Uterus (tissue), 4 donors: ENCODE measurements around the gene AGBL4. TPM values are rescaled to one million over a fixed set of nuclear protein-coding genes. Genes with fewer than 3 reads are reported as not detected.

Experiments
- DNase-seq, 2 donors: peaks; one replicate each; pipeline ENCODE4 v3.0.0-alpha.2; 2019 to 2020
- H3K27ac ChIP-seq, 2 donors: fragments of 200-600 bp; sonication (generic); 1 replicate in 1 of 2; 2 replicates in 1 of 2; pipeline ENCODE4 v1.5.1; 2016 to 2018
- H3K27me3 ChIP-seq, 2 donors: fragments of 200-600 bp; sonication (generic); one replicate each; pipeline ENCODE4 v1.5.1; 2018 to 2019; ENCODE audit warnings: control low read depth in 1 of 2
- H3K36me3 ChIP-seq, 2 donors: fragments of 200-600 bp; sonication (generic); one replicate each; pipeline ENCODE4 v1.5.1; 2019; ENCODE audit warnings: control low read depth in 1 of 2
- H3K4me1 ChIP-seq, 2 donors: fragments of 200-600 bp; sonication (generic); one replicate each; pipeline ENCODE4 v1.5.1; 2018 to 2019; ENCODE audit warnings: control low read depth in 1 of 2
- H3K4me3 ChIP-seq, 2 donors: fragments of 200-600 bp; sonication (generic); 1 replicate in 1 of 2; 2 replicates in 1 of 2; pipeline ENCODE4 v1.5.1; 2018 to 2019; ENCODE audit warnings: mild to moderate bottlenecking in 1 of 2
- H3K9me3 ChIP-seq, 2 donors: fragments of 200-600 bp; sonication (generic); one replicate each; pipeline ENCODE4 v1.5.1; 2019; ENCODE audit warnings: control low read depth in 1 of 2
- CTCF ChIP-seq, 4 experiments: fragments of 200-600 bp in 2 of 4; fragments of 450-650 bp in 2 of 4; sonication (generic) in 2 of 4; IDR thresholded peaks; one replicate each; pipeline ENCODE4 v1.5.1; 2016 to 2019; ENCODE audit warnings: antibody characterized with exemption in 4 of 4, mild to moderate bottlenecking in 2 of 4, moderate library complexity in 1 of 4
- POLR2A ChIP-seq, 2 donors: fragments of 450-650 bp; IDR thresholded peaks; one replicate each; pipeline ENCODE4 v1.6.1; 2016; ENCODE audit warnings: antibody characterized with exemption in 2 of 2, mild to moderate bottlenecking in 1 of 2, moderate library complexity in 1 of 2
- intact Hi-C: fragments of 100-400 bp; cut with DNase I; formaldehyde crosslinking; loops from one replicate; pipeline ENCODE4 v1.15.1; 2023; ENCODE audit warnings: low total_unique reads
- total RNA-seq, 4 donors: library from RNA; depleted of rRNA in 3 of 4; stranded (reverse); fragments of >200 nt in 3 of 4; gene quantifications; one replicate each; pipeline versions ENCODE4 v1.1.0 to v1.2.4, GENCODE V29; 2014 to 2023
- donor health status: DM: yes; HTN: yes; CAD: no.

Gene AGBL4
- total RNA-seq, 4 donors from 2014 or later: 0.85 to 1.9 TPM; not detected in 2

GRCh38 chr1:48582408-48582807 is 1441.3 kb downstream of the AGBL4 start:
- no peak for DNase-seq
- Histone ChIP-seq H3K27me3 (no peaks in the 10 kb centered on the region), H3K4me3 (no peak overlapping the region), H3K4me1 (no peaks in the 10 kb centered on the region), H3K27ac (no peak overlapping the region), H3K36me3 (no peaks in the 10 kb centered on the region), H3K9me3 (no peaks in the 10 kb centered on the region)
- intact Hi-C loops: no loop called here
- TF ChIP-seq CTCF (IDR thresholded peaks at IDR 0.05) (no peak), POLR2A (IDR thresholded peaks at IDR 0.05) (no peak)

- H3K4me3 ChIP-seq: no peak overlapping the region
- H3K36me3 ChIP-seq: no peaks in the 10 kb centered on the region
- no peaks in the 10 kb centered on the region for H3K4me1 ChIP-seq
- TF ChIP-seq CTCF (IDR thresholded peaks at IDR 0.05): no peak
- TF ChIP-seq POLR2A (IDR thresholded peaks at IDR 0.05): no peak
- no peaks in the 10 kb centered on the region for H3K27me3 ChIP-seq
- intact Hi-C loops: no loop called here
- no peak overlapping the region for H3K27ac ChIP-seq
- no peak for DNase-seq
- H3K9me3 ChIP-seq: no peaks in the 10 kb centered on the region
Measured at GRCh38 chr1:48581270-48581669, 1442.5 kb downstream of the AGBL4 start.

GRCh38 chr1:48576565-48576964 is 1447.2 kb downstream of the AGBL4 start:
- H3K9me3 ChIP-seq: no peaks in the 10 kb centered on the region
- DNase-seq: no peak
- no peak overlapping the region for H3K27ac ChIP-seq
- TF ChIP-seq POLR2A (IDR thresholded peaks at IDR 0.05): no peak
- no peak for TF ChIP-seq CTCF (IDR thresholded peaks at IDR 0.05)
- H3K4me1 ChIP-seq: no peaks in the 10 kb centered on the region
- no peaks in the 10 kb centered on the region for H3K36me3 ChIP-seq
- intact Hi-C loops: no loop called here
- H3K4me3 ChIP-seq: no peak overlapping the region
- no peaks in the 10 kb centered on the region for H3K27me3 ChIP-seq

- TF ChIP-seq CTCF (IDR thresholded peaks at IDR 0.05): peak in 3 of 4 experiments; percentile 24 to 35 (median 30)
- TF ChIP-seq POLR2A (IDR thresholded peaks at IDR 0.05): no peak
- no peak overlapping the region for H3K4me3 ChIP-seq
- peak in 1 of 2 donors; percentile 17 for DNase-seq
Measured at GRCh38 chr1:48572646-48573258, 1451.0 kb downstream of the AGBL4 start.

GRCh38 chr1:48572134-48572533 is 1451.6 kb downstream of the AGBL4 start:
- Histone ChIP-seq H3K4me3 (no peak overlapping the region), H3K27ac (no peak overlapping the region), H3K27me3 (no peaks in the 10 kb centered on the region), H3K4me1 (no peaks in the 10 kb centered on the region), H3K9me3 (no peaks in the 10 kb centered on the region), H3K36me3 (no peaks in the 10 kb centered on the region)
- TF ChIP-seq CTCF (IDR thresholded peaks at IDR 0.05): no peak
- TF ChIP-seq POLR2A (IDR thresholded peaks at IDR 0.05): no peak
- no peak for DNase-seq
- intact Hi-C loops: no loop called here

More at GRCh38 chr1:48572646-48573258, 1451.0 kb downstream of the AGBL4 start:
- H3K36me3 ChIP-seq: no peaks in the 10 kb centered on the region
- H3K27ac ChIP-seq: no peak overlapping the region
- H3K27me3 ChIP-seq: no peaks in the 10 kb centered on the region
- no peaks in the 10 kb centered on the region for H3K9me3 ChIP-seq
- no peaks in the 10 kb centered on the region for H3K4me1 ChIP-seq
- intact Hi-C loops: no loop called here
